ENCODE data around the gene CLASP1. TPM values are rescaled to one million over a fixed set of nuclear protein-coding genes. Genes with fewer than 3 reads are reported as not detected.
"Not testable (repeated sequence)": the region's sequence is repeated elsewhere in the genome, so short reads cannot be mapped to it uniquely, and the experiment has no call there.

CLASP1 gene
- total and polyA plus RNA-seq, 4 experiments from 2014 or later: 3.3 to 68.7 (median 42.1) TPM

GRCh38 chr2:121570036-121570666, 79.1 kb downstream of the CLASP1 start:
- DNase-seq: no peak
- Histone ChIP-seq H3K4me3 (ENCODE audit: low read length in 2 of 2) (no peak overlapping the region), H3K9me3 (ENCODE audit: control insufficient read depth in 1 of 2, low read length in 2 of 2) (no peaks in the 10 kb centered on the region), H3K27ac (ENCODE audit: low read depth, low read length) (no peak overlapping the region), H3K36me3 (ENCODE audit: insufficient read depth, low read length) (no peaks in the 10 kb centered on the region), H3K4me1 (ENCODE audit: insufficient read depth, low read length) (no peaks in the 10 kb centered on the region), H3K27me3 (ENCODE audit: insufficient read depth, low read length) (no peaks in the 10 kb centered on the region)
- H3K4me3 Mint-ChIP-seq: no peak overlapping the region
- POLR2A ChIA-PET (ENCODE audit: partially characterized antibody): no interaction called here
- H3K4me1 Mint-ChIP-seq: peaks cover 21 to 56% (median 41%) of the 10 kb centered on the region in 4 donors
- H3K9me3 Mint-ChIP-seq: no peaks in the 10 kb centered on the region
- no peaks in the 10 kb centered on the region for H3K27me3 Mint-ChIP-seq
- CTCF ChIA-PET (ENCODE audit: partially characterized antibody): no interaction called here
- peaks cover 18 to 19% of the 10 kb centered on the region in 2 donors for H3K36me3 Mint-ChIP-seq
- H3K27ac Mint-ChIP-seq: no peak overlapping the region
- intact Hi-C loops (cut with micrococcal nuclease): no loop called here

GRCh38 chr2:121567957-121568409, 81.3 kb downstream of the CLASP1 start:
- Mint-ChIP-seq H3K36me3 (peaks cover 15 to 30% of the 10 kb centered on the region in 2 donors), H3K27me3 (no peaks in the 10 kb centered on the region), H3K4me3 (no peak overlapping the region), H3K27ac (peak overlapping the region in 1 of 7 donors; percentile 25), H3K9me3 (no peaks in the 10 kb centered on the region), H3K4me1 (peaks cover 30 to 73% (median 56%) of the 10 kb centered on the region in 4 donors)
- POLR2A ChIA-PET (ENCODE audit: partially characterized antibody): no interaction called here
- no peak for DNase-seq
- no peaks in the 10 kb centered on the region for H3K36me3 ChIP-seq (ENCODE audit: insufficient read depth, low read length)
- H3K27ac ChIP-seq (ENCODE audit: low read depth, low read length): no peak overlapping the region
- H3K4me3 ChIP-seq (ENCODE audit: low read length in 2 of 2): no peak overlapping the region
- H3K4me1 ChIP-seq (ENCODE audit: insufficient read depth, low read length): no peaks in the 10 kb centered on the region
- no peaks in the 10 kb centered on the region for H3K9me3 ChIP-seq (ENCODE audit: control insufficient read depth in 1 of 2, low read length in 2 of 2)
- intact Hi-C loops (cut with micrococcal nuclease): no loop called here
- CTCF ChIA-PET (ENCODE audit: partially characterized antibody): no interaction called here
- H3K27me3 ChIP-seq (ENCODE audit: insufficient read depth, low read length): no peaks in the 10 kb centered on the region

GRCh38 chr2:121567452-121567851, 81.8 kb downstream of the CLASP1 start:
- POLR2A ChIA-PET (ENCODE audit: partially characterized antibody): no interaction called here
- Histone ChIP-seq H3K27me3 (ENCODE audit: insufficient read depth, low read length) (no peaks in the 10 kb centered on the region), H3K27ac (ENCODE audit: low read depth, low read length) (no peak overlapping the region), H3K4me3 (ENCODE audit: low read length in 2 of 2) (no peak overlapping the region), H3K4me1 (ENCODE audit: insufficient read depth, low read length) (no peaks in the 10 kb centered on the region), H3K9me3 (ENCODE audit: control insufficient read depth in 1 of 2, low read length in 2 of 2) (no peaks in the 10 kb centered on the region), H3K36me3 (ENCODE audit: insufficient read depth, low read length) (no peaks in the 10 kb centered on the region)
- H3K4me1 Mint-ChIP-seq: peaks cover 33 to 79% (median 60%) of the 10 kb centered on the region in 4 donors
- H3K4me3 Mint-ChIP-seq: no peak overlapping the region
- no peaks in the 10 kb centered on the region for H3K27me3 Mint-ChIP-seq
- no peaks in the 10 kb centered on the region for H3K9me3 Mint-ChIP-seq
- no peak for DNase-seq
- peak overlapping the region in 1 of 7 donors; percentile 78 for H3K27ac Mint-ChIP-seq
- CTCF ChIA-PET (ENCODE audit: partially characterized antibody): no interaction called here
- intact Hi-C loops (cut with micrococcal nuclease): no loop called here
- H3K36me3 Mint-ChIP-seq: peaks cover 15 to 30% of the 10 kb centered on the region in 2 donors

- H3K4me1 Mint-ChIP-seq: peaks cover 37 to 85% (median 61%) of the 10 kb centered on the region in 4 donors
Observed at GRCh38 chr2:121565389-121566250, 83.6 kb downstream of the CLASP1 start.

DNA sequence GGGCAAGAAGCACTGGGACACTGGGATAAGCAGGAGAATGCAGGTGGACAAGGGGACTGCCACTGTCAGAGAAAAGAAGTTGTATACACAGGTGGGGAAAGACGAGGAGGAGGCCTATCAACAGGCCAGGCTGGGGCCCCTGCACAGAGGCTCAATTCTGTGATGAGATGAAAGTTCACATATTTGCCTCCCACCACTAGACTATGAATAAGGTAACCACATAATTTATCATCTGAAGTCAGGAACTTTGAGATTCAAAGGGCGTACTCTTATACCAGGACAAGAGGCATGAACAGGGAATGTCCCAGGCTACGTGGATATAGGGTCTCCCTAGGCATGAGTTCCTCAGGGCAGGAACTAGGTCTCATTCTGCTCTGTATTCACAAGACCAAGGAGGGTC, 84.4 kb downstream of the CLASP1 start:
- no peak overlapping the region for H3K4me3 ChIP-seq (ENCODE audit: low read length in 2 of 2)
- H3K4me3 Mint-ChIP-seq: no peak overlapping the region
- intact Hi-C loops (cut with micrococcal nuclease): no loop called here
- peak overlapping the region in 5 of 7 donors; percentile 10 to 65 (median 30) for H3K27ac Mint-ChIP-seq
- no peaks in the 10 kb centered on the region for H3K4me1 ChIP-seq (ENCODE audit: insufficient read depth, low read length)
- no peaks in the 10 kb centered on the region for H3K27me3 Mint-ChIP-seq
- H3K27ac ChIP-seq (ENCODE audit: low read depth, low read length): no peak overlapping the region
- POLR2A ChIA-PET (ENCODE audit: partially characterized antibody): no interaction called here
- peaks cover 5 to 16% of the 10 kb centered on the region in 2 donors for H3K36me3 Mint-ChIP-seq
- peaks cover 38 to 80% (median 59%) of the 10 kb centered on the region in 4 donors for H3K4me1 Mint-ChIP-seq
- H3K9me3 ChIP-seq (ENCODE audit: control insufficient read depth in 1 of 2, low read length in 2 of 2): no peaks in the 10 kb centered on the region
- no peaks in the 10 kb centered on the region for H3K36me3 ChIP-seq (ENCODE audit: insufficient read depth, low read length)
- no peak for DNase-seq
- CTCF ChIA-PET (ENCODE audit: partially characterized antibody): no interaction called here
- no peaks in the 10 kb centered on the region for H3K9me3 Mint-ChIP-seq
- no peaks in the 10 kb centered on the region for H3K27me3 ChIP-seq (ENCODE audit: insufficient read depth, low read length)

More at GRCh38 chr2:121565389-121566250, 83.6 kb downstream of the CLASP1 start:
- POLR2A ChIA-PET (ENCODE audit: partially characterized antibody): no interaction called here
- H3K27me3 Mint-ChIP-seq: no peaks in the 10 kb centered on the region
- CTCF ChIA-PET (ENCODE audit: partially characterized antibody): no interaction called here
- Histone ChIP-seq H3K36me3 (ENCODE audit: insufficient read depth, low read length) (no peaks in the 10 kb centered on the region), H3K4me1 (ENCODE audit: insufficient read depth, low read length) (no peaks in the 10 kb centered on the region), H3K9me3 (ENCODE audit: control insufficient read depth in 1 of 2, low read length in 2 of 2) (no peaks in the 10 kb centered on the region), H3K27me3 (ENCODE audit: insufficient read depth, low read length) (no peaks in the 10 kb centered on the region), H3K27ac (ENCODE audit: low read depth, low read length) (no peak overlapping the region), H3K4me3 (ENCODE audit: low read length in 2 of 2) (no peak overlapping the region)
- H3K9me3 Mint-ChIP-seq: no peaks in the 10 kb centered on the region
- DNase-seq: no peak
- peak overlapping the region in 3 of 7 donors; percentile 23 to 65 (median 60) for H3K27ac Mint-ChIP-seq
- intact Hi-C loops (cut with micrococcal nuclease): no loop called here
- H3K4me3 Mint-ChIP-seq: no peak overlapping the region
- H3K36me3 Mint-ChIP-seq: peaks cover 9 to 20% of the 10 kb centered on the region in 2 donors

DNA sequence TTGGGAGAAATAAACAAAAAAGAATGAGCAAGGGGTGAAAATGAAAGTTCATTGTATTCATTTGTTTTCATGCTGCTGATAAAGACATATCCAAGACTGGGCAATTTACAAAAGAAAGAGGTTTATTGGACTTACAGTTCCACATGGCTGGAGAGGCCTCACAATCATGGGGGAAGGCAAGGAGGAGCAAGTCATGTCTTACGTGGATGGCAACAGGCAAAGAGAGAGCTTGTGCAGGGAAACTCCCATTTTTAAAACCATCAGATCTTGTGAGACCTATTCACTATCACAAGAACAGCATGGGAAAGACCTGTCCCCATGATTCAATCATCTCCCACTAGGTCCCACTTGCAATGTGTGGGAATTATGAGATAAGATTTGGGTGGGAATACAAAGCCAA, 85.5 kb downstream of the CLASP1 start:
- H3K4me1 Mint-ChIP-seq: peaks cover 43 to 82% (median 59%) of the 10 kb centered on the region in 4 donors
- H3K4me3 ChIP-seq (ENCODE audit: low read length in 2 of 2); H3K9me3 ChIP-seq (ENCODE audit: control insufficient read depth in 1 of 2, low read length in 2 of 2); H3K27me3 ChIP-seq (ENCODE audit: insufficient read depth, low read length); H3K9me3 Mint-ChIP-seq; CTCF ChIA-PET (ENCODE audit: partially characterized antibody); intact Hi-C loops (cut with micrococcal nuclease); H3K27me3 Mint-ChIP-seq; H3K36me3 ChIP-seq (ENCODE audit: insufficient read depth, low read length); H3K4me1 ChIP-seq (ENCODE audit: insufficient read depth, low read length); DNase-seq; H3K27ac ChIP-seq (ENCODE audit: low read depth, low read length); POLR2A ChIA-PET (ENCODE audit: partially characterized antibody): not testable (repeated sequence)
- peaks cover 5 to 11% of the 10 kb centered on the region in 2 donors for H3K36me3 Mint-ChIP-seq
- H3K4me3 Mint-ChIP-seq: peak overlapping the region in 2 of 8 donors; percentile 4 to 27
- peak overlapping the region in 3 of 7 donors; percentile 36 to 56 (median 54) for H3K27ac Mint-ChIP-seq

All from CD4-positive, alpha-beta memory T cell (primary cell).